Activated CD8-positive, alpha-beta memory T cell treated with anti-CD3 and anti-CD28 coated beads for 4 hours (primary cell): Measurements from ENCODE around the gene ZBTB7C.

ENCODE experiments used
- DNase-seq, 2 donors: peaks; one replicate each; pipeline ENCODE4 v3.0.0-alpha.2; 2020; ENCODE audit warnings: low read depth in 2 of 2

ZBTB7C gene

GRCh38 chr18:48418539-48419276, 9.5 kb upstream of the ZBTB7C start:
- no peak for DNase-seq

- no peak for DNase-seq
Measured at GRCh38 chr18:48417985-48418384, 8.8 kb upstream of the ZBTB7C start.

GRCh38 chr18:48413342-48413741, 4.2 kb upstream of the ZBTB7C start:
- no peak for DNase-seq

- DNase-seq: no peak
Measured at GRCh38 chr18:48412339-48412929, 3.3 kb upstream of the ZBTB7C start.

GRCh38 chr18:48410095-48410920, 1.1 kb upstream of the ZBTB7C start:
- DNase-seq: peak; percentile 19 to 28

- no peak for DNase-seq
Measured at GRCh38 chr18:48409591-48410094, 460 bp upstream of the ZBTB7C start.

- no peak for DNase-seq
Measured at GRCh38 chr18:48408111-48408726, 964 bp downstream of the ZBTB7C start.

- no peak for DNase-seq
Measured at GRCh38 chr18:48407358-48407757, 1.8 kb downstream of the ZBTB7C start.

GRCh38 chr18:48405978-48406377, 3.2 kb downstream of the ZBTB7C start:
- no peak for DNase-seq

- DNase-seq: no peak
Measured at GRCh38 chr18:48404716-48405507, 4.3 kb downstream of the ZBTB7C start.

GRCh38 chr18:48402953-48403352, 6.2 kb downstream of the ZBTB7C start:
- DNase-seq: no peak

- no peak for DNase-seq
Measured at GRCh38 chr18:48399303-48400075, 9.7 kb downstream of the ZBTB7C start.

GRCh38 chr18:48398074-48398473, 11.1 kb downstream of the ZBTB7C start:
- DNase-seq: no peak

- DNase-seq: no peak
Measured at GRCh38 chr18:48397021-48397420, 12.2 kb downstream of the ZBTB7C start.

GRCh38 chr18:48396561-48396960, 12.6 kb downstream of the ZBTB7C start:
- no peak for DNase-seq

GRCh38 chr18:48395646-48396045, 13.5 kb downstream of the ZBTB7C start:
- DNase-seq: no peak

GRCh38 chr18:48394176-48394575, 15.0 kb downstream of the ZBTB7C start:
- DNase-seq: no peak

GRCh38 chr18:48393776-48394175, 15.4 kb downstream of the ZBTB7C start:
- DNase-seq: no peak

- DNase-seq: no peak
Measured at GRCh38 chr18:48393170-48393569, 16.0 kb downstream of the ZBTB7C start.

GRCh38 chr18:48392268-48392667, 16.9 kb downstream of the ZBTB7C start:
- DNase-seq: no peak
